GM19023 (cell line): ENCODE measurements around the gene SEC14L5.
"Not testable (repeated sequence)": the region's sequence is repeated elsewhere in the genome, so short reads cannot be mapped to it uniquely, and the experiment has no call there.

ENCODE experiments used
- ATAC-seq: cut with Tn5 transposase; IDR thresholded peaks from one replicate; pipeline ENCODE4 v1.9.1; 2021; ENCODE audit warnings: mild to moderate bottlenecking, moderate library complexity; ENCODE audit not compliant: unreplicated experiment

The SEC14L5 gene

GRCh38 chr16:5033256-5034166 is 75.4 kb downstream of the SEC14L5 start, which contains the start of gene NAGPA:
TSS of gene NAGPA (minus strand) at chr16:5033935. CDS start at chr16:5033914, 21 bp downstream.
- peak; percentile 88 for ATAC-seq

- ATAC-seq, result no peak
These were observed 76.0 kb downstream of the SEC14L5 start for GRCh38 chr16:5034167-5034523.

- ATAC-seq, result no peak
These were observed 77.7 kb downstream of the SEC14L5 start for GRCh38 chr16:5035909-5036227.

GRCh38 chr16:5036228-5037156 is 78.4 kb downstream of the SEC14L5 start:
- no peak for ATAC-seq

GRCh38 chr16:5040451-5040850 is 82.3 kb downstream of the SEC14L5 start:
- no peak for ATAC-seq

- ATAC-seq, result peak; percentile 62
These were observed 83.5 kb downstream of the SEC14L5 start for GRCh38 chr16:5041600-5042133.

- ATAC-seq, result no peak
These were observed 84.5 kb downstream of the SEC14L5 start for GRCh38 chr16:5042574-5043171.

GRCh38 chr16:5044011-5044540 is 85.9 kb downstream of the SEC14L5 start:
- ATAC-seq, result no peak

GRCh38 chr16:5044581-5044980 is 86.5 kb downstream of the SEC14L5 start:
- not testable (repeated sequence) for ATAC-seq

GRCh38 chr16:5045499-5046115 is 87.5 kb downstream of the SEC14L5 start:
- no peak for ATAC-seq

GRCh38 chr16:5046914-5047313 is 88.8 kb downstream of the SEC14L5 start:
- ATAC-seq, result no peak

GRCh38 chr16:5054876-5055865 is 97.0 kb downstream of the SEC14L5 start:
- ATAC-seq, result no peak

GRCh38 chr16:5056352-5056751 is 98.2 kb downstream of the SEC14L5 start:
- peak; percentile 74 for ATAC-seq

GRCh38 chr16:5058476-5058875 is 100.3 kb downstream of the SEC14L5 start:
- no peak for ATAC-seq

- ATAC-seq, result no peak
These were observed 101.4 kb downstream of the SEC14L5 start for GRCh38 chr16:5059386-5060072.

- ATAC-seq, result no peak
These were observed 102.0 kb downstream of the SEC14L5 start for GRCh38 chr16:5060073-5060641.

- ATAC-seq, result no peak
These were observed 103.9 kb downstream of the SEC14L5 start for GRCh38 chr16:5062051-5062450.
